ENCODE data around the gene TMEM129.

The TMEM129 gene

DNA sequence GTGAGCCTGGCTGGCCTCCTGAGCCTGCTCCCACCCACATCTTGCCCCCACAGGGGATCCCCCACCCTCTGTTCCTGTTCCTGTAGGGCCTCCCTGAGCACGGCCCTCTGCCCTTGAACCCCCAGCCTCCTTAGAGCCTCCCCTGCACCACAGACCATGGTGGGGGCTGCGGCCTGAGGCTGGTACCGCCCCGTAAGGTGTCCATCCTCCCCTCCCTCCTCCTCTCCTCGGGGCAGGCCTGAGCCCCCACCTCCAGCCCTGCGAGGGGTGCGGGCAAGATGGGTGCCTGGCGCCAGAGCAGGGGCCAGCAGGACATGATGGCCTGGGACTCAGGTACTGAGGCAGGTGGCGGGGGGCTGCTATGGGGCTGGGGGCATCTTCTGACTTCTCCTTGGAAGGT is 43.5 kb upstream of the TMEM129 start:
- no peak for ATAC-seq
- TF ChIP-seq, protein P1, sequence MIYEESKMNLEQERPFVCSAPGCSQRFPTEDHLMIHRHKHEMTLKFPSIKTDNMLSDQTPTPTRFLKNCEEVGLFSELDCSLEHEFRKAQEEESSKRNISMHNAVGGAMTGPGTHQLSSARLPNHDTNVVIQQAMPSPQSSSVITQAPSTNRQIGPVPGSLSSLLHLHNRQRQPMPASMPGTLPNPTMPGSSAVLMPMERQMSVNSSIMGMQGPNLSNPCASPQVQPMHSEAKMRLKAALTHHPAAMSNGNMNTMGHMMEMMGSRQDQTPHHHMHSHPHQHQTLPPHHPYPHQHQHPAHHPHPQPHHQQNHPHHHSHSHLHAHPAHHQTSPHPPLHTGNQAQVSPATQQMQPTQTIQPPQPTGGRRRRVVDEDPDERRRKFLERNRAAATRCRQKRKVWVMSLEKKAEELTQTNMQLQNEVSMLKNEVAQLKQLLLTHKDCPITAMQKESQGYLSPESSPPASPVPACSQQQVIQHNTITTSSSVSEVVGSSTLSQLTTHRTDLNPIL (CRISPR knock-in tag; IDR thresholded peaks at IDR 0.05; ENCODE audit: low read depth) = no peak
- TF ChIP-seq ARNTL (CRISPR knock-in tag; IDR thresholded peaks at IDR 0.05; ENCODE audit: borderline replicate concordance, low read depth) (no peak), ZFP30 (CRISPR knock-in tag; IDR thresholded peaks at IDR 0.05) (no peak), ZNF70 (CRISPR knock-in tag; IDR thresholded peaks at IDR 0.05) (no peak), ISL1 (CRISPR knock-in tag; IDR thresholded peaks at IDR 0.05) (no peak), PPARA (CRISPR knock-in tag; IDR thresholded peaks at IDR 0.05; ENCODE audit: borderline replicate concordance) (no peak), TOX (CRISPR knock-in tag; IDR thresholded peaks at IDR 0.05; ENCODE audit: borderline replicate concordance) (no peak)

DNA sequence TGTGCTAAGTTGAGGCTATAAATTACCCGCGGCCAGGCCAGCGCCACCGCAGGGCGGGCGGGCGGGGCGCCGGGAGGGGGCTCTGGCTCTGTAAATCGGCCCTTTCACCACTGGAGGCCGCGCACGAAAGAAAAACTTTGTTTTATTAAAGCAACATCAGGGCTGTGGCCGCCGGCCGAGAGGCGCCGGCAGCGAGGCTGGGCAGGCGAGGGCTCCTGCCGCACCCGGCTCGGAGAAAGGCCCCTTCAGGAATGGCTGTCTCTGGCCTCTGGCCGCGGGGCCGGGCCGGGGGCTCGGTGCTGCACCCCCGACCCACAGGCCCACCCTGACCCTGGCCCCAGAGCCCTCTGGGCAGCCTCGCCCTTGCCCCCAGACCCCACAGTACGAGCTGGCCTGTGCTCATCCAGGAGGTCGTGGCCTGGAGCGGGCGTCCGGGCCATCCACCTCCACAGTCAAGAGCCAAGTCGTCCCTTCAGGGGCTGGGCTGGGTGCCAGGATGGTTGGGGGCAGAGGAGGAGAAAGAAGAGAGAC is 42.5 kb upstream of the TMEM129 start:
- no peak for ATAC-seq

DNA sequence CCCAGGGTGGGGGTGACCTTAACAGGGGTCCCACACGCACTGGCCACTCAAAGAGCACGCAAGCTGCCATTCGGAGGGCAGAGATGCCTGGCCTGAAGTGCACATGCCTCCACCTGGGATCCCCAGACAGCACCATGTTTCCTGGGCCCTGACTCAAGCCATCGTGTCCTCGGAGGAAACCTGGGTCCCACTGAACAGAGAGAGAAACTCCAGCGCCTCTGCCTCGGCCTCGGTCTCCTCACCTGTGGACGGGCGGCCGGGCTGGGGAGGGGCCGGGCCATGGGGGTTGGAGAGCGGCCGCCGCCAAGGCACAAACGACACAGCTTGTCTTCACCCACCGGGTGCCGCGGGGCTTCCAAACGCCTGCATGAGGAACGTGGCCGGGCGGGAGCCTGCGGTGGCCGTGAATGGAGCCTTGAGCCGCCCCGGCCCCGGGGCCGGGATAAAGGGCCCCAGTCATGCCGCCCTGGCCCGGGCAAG is 42.0 kb upstream of the TMEM129 start:
- TF ChIP-seq ZFP30 (CRISPR knock-in tag; IDR thresholded peaks at IDR 0.05) = no peak
- no peak for TF ChIP-seq CSDC2 (CRISPR knock-in tag; IDR thresholded peaks at IDR 0.05)
- TF ChIP-seq ZFP3 (CRISPR knock-in tag; IDR thresholded peaks at IDR 0.05) = no peak
- TF ChIP-seq ZC3H10 (CRISPR knock-in tag; IDR thresholded peaks at IDR 0.05) = no peak
- no peak for TF ChIP-seq TOX (CRISPR knock-in tag; IDR thresholded peaks at IDR 0.05; ENCODE audit: borderline replicate concordance)
- TF ChIP-seq, protein P2, sequence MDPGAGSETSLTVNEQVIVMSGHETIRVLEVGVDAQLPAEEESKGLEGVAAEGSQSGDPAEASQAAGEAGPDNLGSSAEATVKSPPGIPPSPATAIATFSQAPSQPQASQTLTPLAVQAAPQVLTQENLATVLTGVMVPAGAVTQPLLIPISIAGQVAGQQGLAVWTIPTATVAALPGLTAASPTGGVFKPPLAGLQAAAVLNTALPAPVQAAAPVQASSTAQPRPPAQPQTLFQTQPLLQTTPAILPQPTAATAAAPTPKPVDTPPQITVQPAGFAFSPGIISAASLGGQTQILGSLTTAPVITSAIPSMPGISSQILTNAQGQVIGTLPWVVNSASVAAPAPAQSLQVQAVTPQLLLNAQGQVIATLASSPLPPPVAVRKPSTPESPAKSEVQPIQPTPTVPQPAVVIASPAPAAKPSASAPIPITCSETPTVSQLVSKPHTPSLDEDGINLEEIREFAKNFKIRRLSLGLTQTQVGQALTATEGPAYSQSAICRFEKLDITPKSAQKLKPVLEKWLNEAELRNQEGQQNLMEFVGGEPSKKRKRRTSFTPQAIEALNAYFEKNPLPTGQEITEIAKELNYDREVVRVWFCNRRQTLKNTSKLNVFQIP (CRISPR knock-in tag; IDR thresholded peaks at IDR 0.05; ENCODE audit: borderline replicate concordance, low read depth) = no peak
- no peak for TF ChIP-seq ZNF8 (CRISPR knock-in tag; IDR thresholded peaks at IDR 0.05)
- TF ChIP-seq, protein P1 (CRISPR knock-in tag; IDR thresholded peaks at IDR 0.05; ENCODE audit: low read depth) = no peak
- no peak for TF ChIP-seq GLIS3 (CRISPR knock-in tag; IDR thresholded peaks at IDR 0.05)
- TF ChIP-seq, protein P3, sequence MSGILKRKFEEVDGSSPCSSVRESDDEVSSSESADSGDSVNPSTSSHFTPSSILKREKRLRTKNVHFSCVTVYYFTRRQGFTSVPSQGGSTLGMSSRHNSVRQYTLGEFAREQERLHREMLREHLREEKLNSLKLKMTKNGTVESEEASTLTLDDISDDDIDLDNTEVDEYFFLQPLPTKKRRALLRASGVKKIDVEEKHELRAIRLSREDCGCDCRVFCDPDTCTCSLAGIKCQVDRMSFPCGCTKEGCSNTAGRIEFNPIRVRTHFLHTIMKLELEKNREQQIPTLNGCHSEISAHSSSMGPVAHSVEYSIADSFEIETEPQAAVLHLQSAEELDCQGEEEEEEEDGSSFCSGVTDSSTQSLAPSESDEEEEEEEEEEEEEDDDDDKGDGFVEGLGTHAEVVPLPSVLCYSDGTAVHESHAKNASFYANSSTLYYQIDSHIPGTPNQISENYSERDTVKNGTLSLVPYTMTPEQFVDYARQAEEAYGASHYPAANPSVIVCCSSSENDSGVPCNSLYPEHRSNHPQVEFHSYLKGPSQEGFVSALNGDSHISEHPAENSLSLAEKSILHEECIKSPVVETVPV (CRISPR knock-in tag; IDR thresholded peaks at IDR 0.05) = no peak
- no peak for TF ChIP-seq OSR1 (CRISPR knock-in tag; IDR thresholded peaks at IDR 0.05)
- TF ChIP-seq TCF4 (CRISPR knock-in tag; IDR thresholded peaks at IDR 0.05; ENCODE audit: borderline replicate concordance) = no peak
- no peak for TF ChIP-seq RARB (CRISPR knock-in tag; IDR thresholded peaks at IDR 0.05)
- no peak for ATAC-seq

More for the DNA sequence above, 42.5 kb upstream of the TMEM129 start:
- TF ChIP-seq, protein P1 (CRISPR knock-in tag; IDR thresholded peaks at IDR 0.05; ENCODE audit: low read depth) = no peak
- TF ChIP-seq ISL1 (CRISPR knock-in tag; IDR thresholded peaks at IDR 0.05) (no peak), ZNF8 (CRISPR knock-in tag; IDR thresholded peaks at IDR 0.05) (no peak), PPARA (CRISPR knock-in tag; IDR thresholded peaks at IDR 0.05; ENCODE audit: borderline replicate concordance) (no peak), GLIS3 (CRISPR knock-in tag; IDR thresholded peaks at IDR 0.05) (no peak)
- TF ChIP-seq, protein P4, sequence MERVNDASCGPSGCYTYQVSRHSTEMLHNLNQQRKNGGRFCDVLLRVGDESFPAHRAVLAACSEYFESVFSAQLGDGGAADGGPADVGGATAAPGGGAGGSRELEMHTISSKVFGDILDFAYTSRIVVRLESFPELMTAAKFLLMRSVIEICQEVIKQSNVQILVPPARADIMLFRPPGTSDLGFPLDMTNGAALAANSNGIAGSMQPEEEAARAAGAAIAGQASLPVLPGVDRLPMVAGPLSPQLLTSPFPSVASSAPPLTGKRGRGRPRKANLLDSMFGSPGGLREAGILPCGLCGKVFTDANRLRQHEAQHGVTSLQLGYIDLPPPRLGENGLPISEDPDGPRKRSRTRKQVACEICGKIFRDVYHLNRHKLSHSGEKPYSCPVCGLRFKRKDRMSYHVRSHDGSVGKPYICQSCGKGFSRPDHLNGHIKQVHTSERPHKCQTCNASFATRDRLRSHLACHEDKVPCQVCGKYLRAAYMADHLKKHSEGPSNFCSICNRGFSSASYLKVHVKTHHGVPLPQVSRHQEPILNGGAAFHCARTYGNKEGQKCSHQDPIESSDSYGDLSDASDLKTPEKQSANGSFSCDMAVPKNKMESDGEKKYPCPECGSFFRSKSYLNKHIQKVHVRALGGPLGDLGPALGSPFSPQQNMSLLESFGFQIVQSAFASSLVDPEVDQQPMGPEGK (CRISPR knock-in tag; IDR thresholded peaks at IDR 0.05; ENCODE audit: borderline replicate concordance) = no peak

Data from SK-N-SH treated with all-trans-retinoic acid at 6 μM for 48 hours (cell line).